Liver (tissue), 9 donors: Measurements from ENCODE around the gene VWA7. TPM values are rescaled to one million over a fixed set of nuclear protein-coding genes. Genes with fewer than 3 reads are reported as not detected.

Experiments
- DNase-seq: peaks from one replicate; pipeline ENCODE4 v3.0.0-alpha.2; 2017; ENCODE audit warnings: low spot score
- H3K27ac ChIP-seq, 2 donors: one replicate each; pipeline ENCODE4 v1.7.0; 2013; ENCODE audit warnings: inconsistent platforms in 2 of 2, low read length in 2 of 2, control low read depth in 1 of 2, low read depth in 1 of 2, mild to moderate bottlenecking in 1 of 2
- H3K27me3 ChIP-seq, 4 donors: one replicate each; pipeline versions ENCODE4 v1.6.1 to v1.7.0; 2013; ENCODE audit warnings: low read length in 3 of 4, inconsistent platforms in 1 of 4, mild to moderate bottlenecking in 1 of 4, moderate library complexity in 1 of 4; ENCODE audit not compliant: control insufficient read depth in 4 of 4, insufficient read depth in 4 of 4
- H3K36me3 ChIP-seq, 4 donors: one replicate each; pipeline versions ENCODE4 v1.6.1 to v1.7.0; 2013; ENCODE audit warnings: low read length in 3 of 4, mild to moderate bottlenecking in 3 of 4, low read depth in 1 of 4, moderate library complexity in 1 of 4; ENCODE audit not compliant: control insufficient read depth in 4 of 4, insufficient read depth in 3 of 4
- H3K4me1 ChIP-seq, 4 donors: one replicate each; pipeline versions ENCODE4 v1.6.1 to v1.7.0; 2013; ENCODE audit warnings: low read length in 3 of 4, mild to moderate bottlenecking in 3 of 4, moderate library complexity in 1 of 4; ENCODE audit not compliant: control insufficient read depth in 4 of 4, insufficient read depth in 4 of 4
- H3K4me3 ChIP-seq, 3 donors: one replicate each; pipeline versions ENCODE4 v1.6.1 to v1.7.0; 2013; ENCODE audit warnings: low read length in 3 of 3, control low read depth in 1 of 3, low read depth in 1 of 3, mild to moderate bottlenecking in 1 of 3
- H3K9ac ChIP-seq, 2 donors: one replicate each; pipeline ENCODE4 v1.7.0; 2013; ENCODE audit warnings: low read length in 2 of 2, mild to moderate bottlenecking in 2 of 2, moderate library complexity in 2 of 2, control low read depth in 1 of 2, low read depth in 1 of 2
- H3K9me3 ChIP-seq, 4 donors: one replicate each; pipeline versions ENCODE4 v1.6.1 to v1.7.0; 2013; ENCODE audit warnings: low read length in 3 of 4; ENCODE audit not compliant: control insufficient read depth in 4 of 4
- ATF3 ChIP-seq: IDR thresholded peaks from 2 replicates; pipeline ENCODE4 v1.6.1; 2016; ENCODE audit warnings: antibody characterized with exemption
- CTCF ChIP-seq: fragments of 150-350 bp; IDR thresholded peaks from 2 replicates; pipeline ENCODE4 v1.5.1; 2017; ENCODE audit warnings: improper control_type of control experiment, low read depth, low read length; ENCODE audit not compliant: missing input control
- EGR1 ChIP-seq, 2 donors: IDR thresholded peaks; 2 replicates each; pipeline ENCODE4 v1.6.1; 2016 to 2018; ENCODE audit warnings: antibody characterized with exemption in 2 of 2, low read depth in 2 of 2
- FOXA1 ChIP-seq: IDR thresholded peaks from 2 replicates; pipeline ENCODE4 v1.6.1; 2016; ENCODE audit warnings: antibody characterized with exemption
- FOXA2 ChIP-seq: IDR thresholded peaks from 2 replicates; pipeline ENCODE4 v1.6.1; 2016; ENCODE audit warnings: antibody characterized with exemption
- HNF4A ChIP-seq, 2 donors: conservative IDR thresholded peaks; 2 replicates each; pipeline ENCODE4 v1.6.1; 2016; ENCODE audit warnings: antibody characterized with exemption in 2 of 2, mild to moderate bottlenecking in 2 of 2
- JUND ChIP-seq, 2 donors: IDR thresholded peaks; 2 replicates each; pipeline ENCODE4 v1.6.1; 2016; ENCODE audit warnings: antibody characterized with exemption in 2 of 2
- MAX ChIP-seq: IDR thresholded peaks from 2 replicates; pipeline ENCODE4 v1.6.1; 2016; ENCODE audit warnings: antibody characterized with exemption
- NR2F2 ChIP-seq: IDR thresholded peaks from 2 replicates; pipeline ENCODE4 v1.6.1; 2016; ENCODE audit warnings: antibody characterized with exemption
- RAD21 ChIP-seq, 2 donors: IDR thresholded peaks; 2 replicates each; pipeline ENCODE4 v1.6.1; 2016; ENCODE audit warnings: antibody characterized with exemption in 2 of 2, mild to moderate bottlenecking in 2 of 2
- REST ChIP-seq: IDR thresholded peaks from 2 replicates; pipeline ENCODE4 v1.6.1; 2016; ENCODE audit warnings: antibody characterized with exemption, mild to moderate bottlenecking
- SP1 ChIP-seq: IDR thresholded peaks from 2 replicates; pipeline ENCODE4 v1.6.1; 2018; ENCODE audit warnings: antibody characterized with exemption, mild to moderate bottlenecking
- TAF1 ChIP-seq: conservative IDR thresholded peaks from 2 replicates; pipeline ENCODE4 v1.6.1; 2016; ENCODE audit warnings: antibody characterized with exemption, mild to moderate bottlenecking
- YY1 ChIP-seq: IDR thresholded peaks from 2 replicates; pipeline ENCODE4 v1.6.1; 2016; ENCODE audit warnings: antibody characterized with exemption, mild to moderate bottlenecking
- ZBTB33 ChIP-seq: IDR thresholded peaks from 2 replicates; pipeline ENCODE4 v1.6.1; 2016; ENCODE audit warnings: antibody characterized with exemption
- WGBS: extraction: QIAGEN DNeasy Blood & Tissue Kit; methylation state at CpG from one replicate; pipeline ENCODE4 v1.1.7; 2013; 5-methylcytosine and 5-hydroxymethylcytosine counted together
- polyA plus RNA-seq, 2 donors: library from polyadenylated mRNA; stranded (reverse) in 1 of 2; unstranded in 1 of 2; fragments of 200-250 nt in 1 of 2; fragments of >200 nt in 1 of 2; fragmentation: Nextera tagmentation in 1 of 2; extraction: Ambion mirVana in 1 of 2; gene quantifications; one replicate each; pipeline versions ENCODE4 v1.2.1 to v1.2.3, GENCODE V29; 2013 to 2015
- total RNA-seq, 2 donors: library from RNA; depleted of rRNA; stranded (reverse); fragments of >200 nt; gene quantifications; one replicate each; pipeline ENCODE4 v1.2.3, GENCODE V29; 2014
- donor health status: healthy.
- donor health status: healthy.
- donor health status: healthy.
- donor health status: healthy.
- donor health status: healthy.

The VWA7 gene
- total and polyA plus RNA-seq, 4 donors: 0.17 to 2.0 (median 0.92) TPM

GRCh38 chr6:31791324-31792089 is 14.4 kb upstream of the VWA7 start:
- peaks cover 0 to 16% (median 7%) of the 10 kb centered on the region in 4 donors for H3K36me3 ChIP-seq
- H3K9me3 ChIP-seq: no peaks in the 10 kb centered on the region
- H3K4me1 ChIP-seq: peaks cover 0 to 10% (median 6%) of the 10 kb centered on the region in 4 donors
- H3K27me3 ChIP-seq: no peaks in the 10 kb centered on the region
- H3K9ac ChIP-seq: no peak overlapping the region
- TF ChIP-seq YY1 (no peak), CTCF (peak; percentile 41), RAD21 (IDR thresholded peaks at IDR 0.05) (peak in 1 of 2 donors; percentile 73)
- no peak for DNase-seq
- no peak overlapping the region for H3K27ac ChIP-seq
- no peak overlapping the region for H3K4me3 ChIP-seq
- 79% methylated on average over 12 of the region's 12 CpGs for WGBS

GRCh38 chr6:31785475-31785874 is 8.3 kb upstream of the VWA7 start:
- Histone ChIP-seq H3K9ac (no peak overlapping the region), H3K27ac (no peak overlapping the region), H3K4me1 (no peaks in the 10 kb centered on the region), H3K4me3 (no peak overlapping the region), H3K9me3 (no peaks in the 10 kb centered on the region), H3K27me3 (no peaks in the 10 kb centered on the region), H3K36me3 (peaks cover 7 to 46% (median 15%) of the 10 kb centered on the region in 4 donors)
- TF ChIP-seq EGR1 (IDR thresholded peaks at IDR 0.05; ENCODE audit: low read depth in 2 of 2) (no peak), ZBTB33 (no peak), TAF1 (no peak), HNF4A (conservative IDR thresholded peaks at IDR 0.05) (no peak), JUND (IDR thresholded peaks at IDR 0.05) (no peak), SP1 (no peak), NR2F2 (no peak), ATF3 (no peak), MAX (no peak), YY1 (no peak), FOXA2 (no peak), REST (no peak), CTCF (no peak), FOXA1 (no peak)
- 97% methylated on average over 11 of the region's 11 CpGs for WGBS
- DNase-seq: no peak
